ENCODE measurements around the gene PERM1.

DNA sequence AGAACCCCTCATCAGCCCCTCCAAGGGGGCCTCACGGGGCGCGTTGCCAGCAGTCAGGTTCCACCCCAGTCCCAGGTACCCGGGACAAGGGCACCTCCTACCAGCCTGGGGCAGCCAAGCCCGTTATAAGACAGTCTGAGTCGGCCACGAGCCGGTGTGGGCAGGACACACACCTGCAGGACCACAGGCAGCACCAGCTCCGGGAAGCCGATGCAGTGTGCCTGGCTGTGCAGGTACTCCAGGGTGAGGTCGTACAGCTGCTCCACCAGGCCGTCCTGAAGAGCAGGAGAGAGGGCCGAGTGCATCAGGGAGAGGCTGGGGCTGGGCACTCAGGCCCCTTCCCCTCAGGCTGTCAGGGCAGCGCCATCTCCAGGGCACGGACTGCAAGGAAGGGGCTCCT lies 33.9 kb downstream of the PERM1 start:
- TF ChIP-seq EZH2 (IDR thresholded peaks at IDR 0.05; ENCODE audit: insufficient read depth, poor library complexity, severe bottlenecking) = no peak
- TF ChIP-seq EZH2phosphoT487 (IDR thresholded peaks at IDR 0.05; ENCODE audit: insufficient read depth, low read depth) = no peak

All from GM23248 (cell line).